Colonic mucosa (tissue), 4 donors: Measurements from ENCODE around the gene PARD3B. TPM values are rescaled to one million over a fixed set of nuclear protein-coding genes. Genes with fewer than 3 reads are reported as not detected.

ENCODE experiments used
- DNase-seq: peaks from one replicate; pipeline ENCODE4 v3.0.0-alpha.2; 2020
- H3K27ac ChIP-seq: fragments of 200-600 bp; one replicate; pipeline ENCODE4 v1.8.0; 2021
- H3K27me3 ChIP-seq: fragments of 200-600 bp; one replicate; pipeline ENCODE4 v1.8.0; 2021
- H3K36me3 ChIP-seq: fragments of 200-600 bp; one replicate; pipeline ENCODE4 v1.8.0; 2021
- H3K4me1 ChIP-seq: fragments of 200-600 bp; one replicate; pipeline ENCODE4 v1.8.0; 2021; ENCODE audit warnings: mild to moderate bottlenecking
- H3K4me3 ChIP-seq: fragments of 200-600 bp; one replicate; pipeline ENCODE4 v1.8.0; 2021
- H3K9ac ChIP-seq, 2 donors: one replicate each; pipeline ENCODE4 v1.7.0; 2013; ENCODE audit warnings: control low read depth in 2 of 2, low read depth in 2 of 2, low read length in 2 of 2
- H3K9me3 ChIP-seq: fragments of 200-600 bp; one replicate; pipeline ENCODE4 v1.8.0; 2021
- intact Hi-C: fragments of 100-400 bp; cut with DNase I; formaldehyde crosslinking; loops from one replicate; pipeline ENCODE4 v1.14.1; 2022
- total RNA-seq, 2 donors: library from RNA; stranded (reverse); fragmentation: NEBNext Ultra II Directional in 1 of 2; extraction: Animal tissue kit (Norgen Biotek cat#: 25700) in 1 of 2; gene quantifications; one replicate each; pipeline ENCODE4 v1.2.1, GENCODE V29; 2021
- TF ChIP-seq, protein P1 (sequence below): fragments of 200-600 bp; IDR thresholded peaks from one replicate; pipeline ENCODE4 v1.8.0; 2022; ENCODE audit warnings: antibody characterized with exemption, mild to moderate bottlenecking
- donor health status: healthy.
- donor health status: DM: no; HTN: no; CAD: no.
- donor health status: DM: no; HTN: no; CAD: no.

The PARD3B gene
- total RNA-seq, 2 donors from 2014 or later = 20.0 to 24.2 TPM

DNA sequence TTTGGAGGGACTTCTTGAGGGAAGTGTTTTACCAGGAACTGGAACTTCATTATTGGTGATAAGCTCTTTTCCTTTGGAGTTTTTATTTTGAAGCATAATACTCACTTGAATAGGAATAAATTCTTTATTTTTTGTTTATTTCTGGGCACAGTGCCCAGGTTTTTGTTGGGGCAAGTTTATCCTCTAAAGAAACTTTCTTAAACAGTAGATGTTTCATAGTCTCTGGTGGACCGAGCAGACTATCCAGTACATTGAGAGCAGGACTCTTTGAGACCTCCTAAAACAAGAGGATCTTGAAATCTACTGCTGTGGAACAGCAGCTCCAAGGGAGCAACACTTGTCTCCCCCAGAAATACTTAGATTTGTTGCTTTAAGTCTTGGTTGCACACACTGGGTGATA is 109.4 kb downstream of the PARD3B start:
- no peaks in the 10 kb centered on the region for H3K36me3 ChIP-seq
- no peak overlapping the region for H3K9ac ChIP-seq
- no peak overlapping the region for H3K4me3 ChIP-seq
- H3K27ac ChIP-seq = no peak overlapping the region
- DNase-seq = no peak
- H3K27me3 ChIP-seq = no peaks in the 10 kb centered on the region
- TF ChIP-seq, protein P1, sequence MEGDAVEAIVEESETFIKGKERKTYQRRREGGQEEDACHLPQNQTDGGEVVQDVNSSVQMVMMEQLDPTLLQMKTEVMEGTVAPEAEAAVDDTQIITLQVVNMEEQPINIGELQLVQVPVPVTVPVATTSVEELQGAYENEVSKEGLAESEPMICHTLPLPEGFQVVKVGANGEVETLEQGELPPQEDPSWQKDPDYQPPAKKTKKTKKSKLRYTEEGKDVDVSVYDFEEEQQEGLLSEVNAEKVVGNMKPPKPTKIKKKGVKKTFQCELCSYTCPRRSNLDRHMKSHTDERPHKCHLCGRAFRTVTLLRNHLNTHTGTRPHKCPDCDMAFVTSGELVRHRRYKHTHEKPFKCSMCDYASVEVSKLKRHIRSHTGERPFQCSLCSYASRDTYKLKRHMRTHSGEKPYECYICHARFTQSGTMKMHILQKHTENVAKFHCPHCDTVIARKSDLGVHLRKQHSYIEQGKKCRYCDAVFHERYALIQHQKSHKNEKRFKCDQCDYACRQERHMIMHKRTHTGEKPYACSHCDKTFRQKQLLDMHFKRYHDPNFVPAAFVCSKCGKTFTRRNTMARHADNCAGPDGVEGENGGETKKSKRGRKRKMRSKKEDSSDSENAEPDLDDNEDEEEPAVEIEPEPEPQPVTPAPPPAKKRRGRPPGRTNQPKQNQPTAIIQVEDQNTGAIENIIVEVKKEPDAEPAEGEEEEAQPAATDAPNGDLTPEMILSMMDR = no peak
- no peaks in the 10 kb centered on the region for H3K4me1 ChIP-seq
- H3K9me3 ChIP-seq = no peaks in the 10 kb centered on the region
- intact Hi-C loops = no loop called here

GRCh38 chr2:204655101-204655500 is 109.8 kb downstream of the PARD3B start:
- H3K4me3 ChIP-seq = no peak overlapping the region
- TF ChIP-seq, protein P1 = no peak
- intact Hi-C loops = no loop called here
- no peaks in the 10 kb centered on the region for H3K4me1 ChIP-seq
- H3K27ac ChIP-seq = no peak overlapping the region
- H3K9me3 ChIP-seq = no peaks in the 10 kb centered on the region
- no peaks in the 10 kb centered on the region for H3K27me3 ChIP-seq
- no peak overlapping the region for H3K9ac ChIP-seq
- no peak for DNase-seq
- no peaks in the 10 kb centered on the region for H3K36me3 ChIP-seq

- Histone ChIP-seq H3K36me3 (no peaks in the 10 kb centered on the region), H3K27ac (no peak overlapping the region), H3K4me1 (no peaks in the 10 kb centered on the region), H3K4me3 (no peak overlapping the region), H3K27me3 (no peaks in the 10 kb centered on the region), H3K9ac (no peak overlapping the region), H3K9me3 (no peaks in the 10 kb centered on the region)
- intact Hi-C loops = no loop called here
- no peak for DNase-seq
- TF ChIP-seq, protein P1 = no peak
These were observed 110.4 kb downstream of the PARD3B start for GRCh38 chr2:204655626-204656025.

- Histone ChIP-seq H3K4me1 (no peaks in the 10 kb centered on the region), H3K9me3 (no peaks in the 10 kb centered on the region), H3K9ac (no peak overlapping the region), H3K27ac (no peak overlapping the region), H3K27me3 (no peaks in the 10 kb centered on the region), H3K36me3 (no peaks in the 10 kb centered on the region), H3K4me3 (no peak overlapping the region)
- intact Hi-C loops = no loop called here
- TF ChIP-seq, protein P1 = no peak
- DNase-seq = no peak
These were observed 111.7 kb downstream of the PARD3B start for GRCh38 chr2:204657024-204657423.

DNA sequence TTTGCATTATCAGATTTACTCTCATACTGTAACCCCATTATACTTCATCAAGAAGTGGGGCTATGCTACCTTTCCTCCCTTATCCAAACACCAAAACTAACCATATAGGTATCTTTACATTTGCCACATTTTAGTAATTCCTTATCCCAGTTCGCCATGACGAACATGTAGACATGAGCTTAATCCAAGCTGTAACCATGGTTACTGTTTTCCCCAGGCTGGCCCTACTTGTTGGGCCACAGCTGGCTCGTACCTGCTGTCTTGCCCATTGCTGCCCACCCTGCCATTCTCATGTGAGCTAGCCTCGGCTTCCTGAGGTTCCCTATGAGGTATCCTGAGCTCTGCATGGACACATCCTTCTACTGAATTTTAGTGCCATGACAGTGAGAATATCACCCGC is 117.7 kb downstream of the PARD3B start:
- intact Hi-C loops = no loop called here
- Histone ChIP-seq H3K36me3 (no peaks in the 10 kb centered on the region), H3K9me3 (no peaks in the 10 kb centered on the region), H3K27me3 (no peaks in the 10 kb centered on the region), H3K9ac (no peak overlapping the region), H3K4me1 (no peaks in the 10 kb centered on the region), H3K27ac (no peak overlapping the region), H3K4me3 (no peak overlapping the region)
- TF ChIP-seq, protein P1 = no peak
- no peak for DNase-seq
